H1 (cell line): ENCODE results near the gene ACTG1. TPM values are rescaled to one million over a fixed set of nuclear protein-coding genes. Genes with fewer than 3 reads are reported as not detected.

Experiments used
- ASH2L ChIP-seq: fragments of 200-600, 300-600 bp; sonication (generic); IDR thresholded peaks from one replicate; pipeline ENCODE4 v1.7.1; 2017; ENCODE audit warnings: low read length
- CBX5 ChIP-seq: fragments of 300-800, 300-1000 bp; sonication (generic); IDR thresholded peaks from 2 replicates; pipeline ENCODE4 v1.7.1; 2016; ENCODE audit warnings: antibody characterized with exemption, low read length, low read depth
- CBX8 ChIP-seq: fragments of 300-800, 300-1000 bp; sonication (generic); IDR thresholded peaks from 2 replicates; pipeline ENCODE4 v1.7.1; 2016; ENCODE audit warnings: low read depth, low read length, borderline replicate concordance
- JUN ChIP-seq: IDR thresholded peaks from 2 replicates; pipeline ENCODE4 v1.6.1; 2011; ENCODE audit warnings: low read depth, mild to moderate bottlenecking, improper control_type of control experiment, low read length
- JUND ChIP-seq: IDR thresholded peaks from 2 replicates; pipeline ENCODE4 v1.6.1; 2011; ENCODE audit warnings: mild to moderate bottlenecking, improper control_type of control experiment, low read length
- KDM4A ChIP-seq: IDR thresholded peaks from one replicate; pipeline ENCODE4 v1.7.1; 2012; ENCODE audit warnings: low read depth, mild to moderate bottlenecking, moderate library complexity, low read length, inconsistent platforms; ENCODE audit not compliant: severe bottlenecking
- PHF8 ChIP-seq: fragments of 200-600 bp; sonication (generic); conservative IDR thresholded peaks from 2 replicates; pipeline ENCODE4 v1.7.1; 2012; ENCODE audit warnings: low read depth, mild to moderate bottlenecking, inconsistent platforms, low read length, moderate library complexity
- RXRA ChIP-seq: IDR thresholded peaks from 2 replicates; pipeline ENCODE4 v1.6.1; 2011; ENCODE audit warnings: low read depth, mild to moderate bottlenecking, low read length, moderate library complexity; ENCODE audit not compliant: insufficient read depth
- SIRT6 ChIP-seq: IDR thresholded peaks from one replicate; pipeline ENCODE4 v1.7.1; 2012; ENCODE audit warnings: low read length, inconsistent platforms
- YY1 ChIP-seq: IDR thresholded peaks from 2 replicates; pipeline ENCODE4 v1.6.1; 2011; ENCODE audit warnings: low read depth, mild to moderate bottlenecking, low read length
- polyA plus RNA-seq, 7 experiments: library from polyadenylated mRNA; depleted of rRNA in 3 of 7; stranded (reverse) in 5 of 7; unstranded in 2 of 7; fragments of >200 nt in 5 of 7; fragments of 200-250 nt in 2 of 7; gene quantifications; 1 replicate in 5 of 7; 2 replicates in 1 of 7; 4 replicates in 1 of 7; pipeline versions ENCODE4 v1.2.1 to v1.2.3, GENCODE V29; 2011 to 2013; ENCODE audit warnings: missing spikeins in 2 of 7, mixed read lengths in 2 of 7
- total RNA-seq: library from RNA; stranded (reverse); fragmentation: NEBNext Ultra II Directional; extraction: Animal tissue kit (Norgen Biotek cat#: 25700); gene quantifications from 2 replicates; pipeline ENCODE4 v1.2.1, GENCODE V29; 2021

ACTG1 gene
- total and polyA plus RNA-seq, 2 of the 8 experiments (the other 6 are each of a cell fraction or from before 2014, with no cell fraction given): 3,535 to 5,010 TPM

DNA sequence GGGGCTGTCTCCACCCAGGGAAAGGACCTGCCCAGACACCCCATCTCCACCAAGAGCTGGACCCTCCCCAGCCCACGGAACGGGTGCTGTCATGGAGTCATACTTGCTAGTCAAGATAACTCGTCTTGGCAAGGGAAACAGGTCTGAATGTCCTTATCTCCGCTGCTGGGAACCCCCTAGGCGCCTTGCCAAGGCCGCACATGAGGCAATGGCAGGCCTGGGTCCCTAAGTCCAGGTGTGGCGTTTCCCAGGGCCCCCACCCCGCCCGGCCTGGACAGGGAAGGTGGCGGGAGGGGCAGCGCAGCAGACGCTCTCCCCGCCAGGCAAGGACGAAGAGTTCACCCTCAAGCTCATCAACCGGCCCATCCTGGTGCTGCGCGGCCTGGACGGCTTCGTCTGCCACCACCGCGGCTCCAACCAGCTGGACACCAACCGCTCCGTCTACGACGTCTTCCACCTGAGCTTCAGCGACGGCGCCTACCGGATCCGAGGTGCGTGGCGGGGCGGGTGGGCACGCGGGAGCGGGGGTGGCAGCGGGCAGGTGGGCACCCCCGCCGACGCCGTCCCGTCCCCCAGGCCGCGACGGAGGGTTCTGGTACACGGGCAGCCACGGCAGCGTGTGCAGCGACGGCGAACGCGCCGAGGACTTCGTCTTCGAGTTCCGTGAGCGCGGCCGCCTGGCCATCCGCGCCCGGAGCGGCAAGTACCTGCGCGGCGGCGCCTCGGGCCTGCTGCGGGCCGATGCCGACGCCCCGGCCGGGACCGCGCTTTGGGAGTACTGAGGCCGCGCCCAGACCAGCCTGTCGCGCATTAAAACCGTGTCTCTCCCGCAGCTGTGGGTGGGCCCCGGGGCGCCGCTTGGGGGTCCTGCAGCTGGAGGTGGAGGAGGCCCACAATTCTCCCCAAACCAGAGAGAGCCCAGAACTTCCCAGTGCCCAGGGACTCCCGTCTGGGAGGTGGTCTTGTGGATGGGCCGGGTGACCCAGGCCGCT is 24.0 kb upstream of the ACTG1 start (continued):
- no peak for TF ChIP-seq CBX5
- peak; percentile 29 for TF ChIP-seq KDM4A
- TF ChIP-seq JUND: no peak
- no peak for TF ChIP-seq SIRT6
- TF ChIP-seq PHF8: no peak
- TF ChIP-seq RXRA: no peak
- no peak for TF ChIP-seq YY1
- no peak for TF ChIP-seq CBX8
- TF ChIP-seq ASH2L: peak; percentile 35
- no peak for TF ChIP-seq JUN
